SK-N-SH treated with all-trans-retinoic acid at 6 μM for 48 hours (cell line): ENCODE measurements around the gene ANKLE2.

Source experiments
- ATAC-seq: fragments of 200-7000 bp; cut with Tn5 transposase; 3 replicates; pipeline ENCODE4 v1.9.1; 2020; ENCODE audit warnings: mild to moderate bottlenecking, moderate library complexity
- ARNTL ChIP-seq: fragments of 450-650 bp; formaldehyde crosslinking; IDR thresholded peaks from 2 replicates; pipeline ENCODE4 v1.5.0; 2020; ENCODE audit warnings: low read depth, mild to moderate bottlenecking, moderate library complexity, borderline replicate concordance
- BACH2 ChIP-seq: fragments of 250-450 bp; sonication (Bioruptor Pico); IDR thresholded peaks from 2 replicates; pipeline ENCODE4 v1.9.0; 2021; ENCODE audit warnings: mild to moderate bottlenecking, borderline replicate concordance
- CREB5 ChIP-seq: fragments of 250-450 bp; sonication (Bioruptor Pico); IDR thresholded peaks from 2 replicates; pipeline ENCODE4 v1.5.1; 2020; ENCODE audit warnings: low read depth, mild to moderate bottlenecking, moderate library complexity
- CSDC2 ChIP-seq: fragments of 250-450 bp; sonication (Bioruptor Pico); IDR thresholded peaks from 2 replicates; pipeline ENCODE4 v1.5.0; 2020; ENCODE audit warnings: mild to moderate bottlenecking, moderate library complexity
- CSRNP3 ChIP-seq: fragments of 250-450 bp; sonication (Bioruptor Pico); IDR thresholded peaks from 2 replicates; pipeline ENCODE4 v1.5.1; 2021; ENCODE audit warnings: mild to moderate bottlenecking, moderate library complexity
- ESRRG ChIP-seq: fragments of 250-450 bp; sonication (Bioruptor Pico); IDR thresholded peaks from 2 replicates; pipeline ENCODE4 v1.6.1; 2021; ENCODE audit warnings: mild to moderate bottlenecking
- GLIS3 ChIP-seq: fragments of 250-450 bp; sonication (Bioruptor Pico); IDR thresholded peaks from 2 replicates; pipeline ENCODE4 v1.5.0; 2020; ENCODE audit warnings: mild to moderate bottlenecking, moderate library complexity
- ISL1 ChIP-seq: fragments of 250-450 bp; sonication (Bioruptor Pico); IDR thresholded peaks from 2 replicates; pipeline ENCODE4 v2.1.2; 2022; ENCODE audit warnings: mild to moderate bottlenecking, moderate library complexity
- OSR1 ChIP-seq: fragments of 250-450 bp; sonication (Bioruptor Pico); IDR thresholded peaks from 2 replicates; pipeline ENCODE4 v1.8.0; 2022; ENCODE audit warnings: moderate library complexity, mild to moderate bottlenecking, inconsistent platforms
- POU6F1 ChIP-seq: fragments of 250-450 bp; sonication (Bioruptor Pico); IDR thresholded peaks from 2 replicates; pipeline ENCODE4 v1.8.0; 2021; ENCODE audit warnings: low read depth, mild to moderate bottlenecking, moderate library complexity, borderline replicate concordance
- RARB ChIP-seq: fragments of 250-450 bp; sonication (Bioruptor Pico); IDR thresholded peaks from 2 replicates; pipeline ENCODE4 v1.8.0; 2021; ENCODE audit warnings: mild to moderate bottlenecking, moderate library complexity
- SNAI2 ChIP-seq: fragments of 250-450 bp; sonication (Bioruptor Pico); IDR thresholded peaks from 2 replicates; pipeline ENCODE4 v1.5.0; 2020; ENCODE audit warnings: mild to moderate bottlenecking, moderate library complexity
- TCF4 ChIP-seq: fragments of 250-450 bp; sonication (Bioruptor Pico); IDR thresholded peaks from 2 replicates; pipeline ENCODE4 v1.8.0; 2021; ENCODE audit warnings: mild to moderate bottlenecking, moderate library complexity, borderline replicate concordance
- TOX ChIP-seq: fragments of 250-450 bp; sonication (Bioruptor Pico); IDR thresholded peaks from 2 replicates; pipeline ENCODE4 v1.8.0; 2021; ENCODE audit warnings: mild to moderate bottlenecking, moderate library complexity, borderline replicate concordance
- TSHZ2 ChIP-seq: fragments of 250-450 bp; sonication (Bioruptor Pico); IDR thresholded peaks from 2 replicates; pipeline ENCODE4 v1.5.0; 2020; ENCODE audit warnings: mild to moderate bottlenecking, moderate library complexity
- ZC3H10 ChIP-seq: fragments of 250-450 bp; sonication (Bioruptor Pico); IDR thresholded peaks from 2 replicates; pipeline ENCODE4 v1.5.1; 2021; ENCODE audit warnings: mild to moderate bottlenecking, moderate library complexity
- ZFP3 ChIP-seq: fragments of 250-450 bp; sonication (Bioruptor Pico); IDR thresholded peaks from 2 replicates; pipeline ENCODE4 v1.5.0; 2020; ENCODE audit warnings: mild to moderate bottlenecking, moderate library complexity
- ZFP30 ChIP-seq: fragments of 450-650 bp; formaldehyde crosslinking; IDR thresholded peaks from 2 replicates; pipeline ENCODE4 v1.5.0; 2022; ENCODE audit warnings: mild to moderate bottlenecking, moderate library complexity
- ZNF565 ChIP-seq: fragments of 450-650 bp; formaldehyde crosslinking; conservative IDR thresholded peaks from 2 replicates; pipeline ENCODE4 v1.5.0; 2020; ENCODE audit warnings: low read depth, mild to moderate bottlenecking, moderate library complexity
- ZNF70 ChIP-seq: fragments of 450-650 bp; formaldehyde crosslinking; IDR thresholded peaks from 2 replicates; pipeline ENCODE4 v1.5.0; 2020; ENCODE audit warnings: mild to moderate bottlenecking, moderate library complexity
- ZNF8 ChIP-seq: fragments of 450-650 bp; formaldehyde crosslinking; IDR thresholded peaks from 2 replicates; pipeline ENCODE4 v1.5.0; 2020; ENCODE audit warnings: mild to moderate bottlenecking, moderate library complexity

The ANKLE2 gene

GRCh38 chr12:132690112-132690511 lies 71.5 kb downstream of the ANKLE2 start:
- TF ChIP-seq POU6F1 (CRISPR knock-in tag) = no peak
- no peak for TF ChIP-seq CREB5 (CRISPR knock-in tag)
- TF ChIP-seq ZC3H10 (CRISPR knock-in tag) = no peak
- no peak for TF ChIP-seq ISL1 (CRISPR knock-in tag)
- no peak for TF ChIP-seq SNAI2 (CRISPR knock-in tag)
- no peak for TF ChIP-seq ZNF565 (CRISPR knock-in tag)
- TF ChIP-seq TCF4 (CRISPR knock-in tag) = no peak
- TF ChIP-seq ZFP30 = no peak
- TF ChIP-seq ARNTL (CRISPR knock-in tag) = no peak
- TF ChIP-seq ZNF70 (CRISPR knock-in tag) = no peak
- no peak for TF ChIP-seq TSHZ2
- no peak for TF ChIP-seq ESRRG (CRISPR knock-in tag)
- TF ChIP-seq ZNF8 (CRISPR knock-in tag) = no peak
- TF ChIP-seq ZFP3 = no peak
- no peak for TF ChIP-seq OSR1 (CRISPR knock-in tag)
- no peak for ATAC-seq

GRCh38 chr12:132689227-132689626 lies 72.4 kb downstream of the ANKLE2 start:
- ATAC-seq = no peak
- TF ChIP-seq POU6F1 (CRISPR knock-in tag) = no peak
- TF ChIP-seq ZFP3 = no peak
- no peak for TF ChIP-seq RARB (CRISPR knock-in tag)
- no peak for TF ChIP-seq ISL1 (CRISPR knock-in tag)
- no peak for TF ChIP-seq CREB5 (CRISPR knock-in tag)
- no peak for TF ChIP-seq CSRNP3 (CRISPR knock-in tag)
- TF ChIP-seq OSR1 (CRISPR knock-in tag) = no peak
- TF ChIP-seq ARNTL (CRISPR knock-in tag) = no peak
- TF ChIP-seq ESRRG (CRISPR knock-in tag) = no peak
- TF ChIP-seq CSDC2 (CRISPR knock-in tag) = no peak
- no peak for TF ChIP-seq BACH2 (CRISPR knock-in tag)
- no peak for TF ChIP-seq ZNF8 (CRISPR knock-in tag)
- TF ChIP-seq ZFP30 = no peak
- TF ChIP-seq ZNF565 (CRISPR knock-in tag) = no peak
- TF ChIP-seq GLIS3 = no peak
- no peak for TF ChIP-seq SNAI2 (CRISPR knock-in tag)
- no peak for TF ChIP-seq TOX (CRISPR knock-in tag)
- TF ChIP-seq, all 23 proteins: peak for 0
